GM18858 (cell line): Measurements from ENCODE around the gene ECHS1.
"Not testable (repeated sequence)": the region's sequence is repeated elsewhere in the genome, so short reads cannot be mapped to it uniquely, and the experiment has no call there.

ENCODE experiments used
- ATAC-seq: cut with Tn5 transposase; IDR thresholded peaks from one replicate; pipeline ENCODE4 v1.9.1; 2021; ENCODE audit not compliant: unreplicated experiment

ECHS1 gene

DNA sequence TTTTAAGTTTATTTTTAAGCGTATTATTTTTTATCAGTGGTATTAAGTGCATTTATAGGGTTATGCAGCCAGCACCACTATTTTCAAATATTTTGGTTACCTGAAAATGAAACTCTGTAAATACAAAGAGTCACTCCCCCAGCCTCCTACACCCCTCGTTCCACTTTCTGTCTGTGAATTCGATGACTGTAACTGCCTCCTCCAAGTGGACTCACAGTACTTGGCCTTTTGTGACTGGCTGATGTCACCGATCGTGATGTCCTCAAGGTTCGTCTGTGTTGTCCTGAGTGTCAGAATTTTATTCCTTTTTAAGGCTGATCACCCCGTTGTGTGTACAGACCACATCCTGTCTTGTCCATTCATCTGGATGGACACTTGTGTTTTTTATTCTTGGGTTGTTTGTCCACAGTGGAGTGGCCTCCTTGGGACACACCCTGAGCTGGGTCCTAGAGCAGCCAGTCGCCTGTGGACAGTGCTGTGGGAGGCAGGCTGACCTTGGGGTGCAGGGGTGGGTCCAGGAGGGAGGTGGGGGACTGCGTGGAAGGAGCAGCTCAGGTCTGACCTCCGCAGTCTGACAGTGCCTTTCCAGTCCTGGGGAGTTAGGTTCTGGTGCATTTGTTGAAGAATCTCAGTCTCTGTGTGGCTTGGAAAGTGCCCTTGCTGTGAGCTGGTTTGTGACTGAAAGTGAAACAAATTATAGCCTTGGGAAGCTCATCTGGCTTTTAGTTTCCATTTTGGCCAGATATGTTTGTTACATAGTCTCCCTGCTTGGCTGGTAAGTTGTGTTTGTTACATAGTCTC is 27.7 kb upstream of the ECHS1 start:
- peak; percentile 58 for ATAC-seq

DNA sequence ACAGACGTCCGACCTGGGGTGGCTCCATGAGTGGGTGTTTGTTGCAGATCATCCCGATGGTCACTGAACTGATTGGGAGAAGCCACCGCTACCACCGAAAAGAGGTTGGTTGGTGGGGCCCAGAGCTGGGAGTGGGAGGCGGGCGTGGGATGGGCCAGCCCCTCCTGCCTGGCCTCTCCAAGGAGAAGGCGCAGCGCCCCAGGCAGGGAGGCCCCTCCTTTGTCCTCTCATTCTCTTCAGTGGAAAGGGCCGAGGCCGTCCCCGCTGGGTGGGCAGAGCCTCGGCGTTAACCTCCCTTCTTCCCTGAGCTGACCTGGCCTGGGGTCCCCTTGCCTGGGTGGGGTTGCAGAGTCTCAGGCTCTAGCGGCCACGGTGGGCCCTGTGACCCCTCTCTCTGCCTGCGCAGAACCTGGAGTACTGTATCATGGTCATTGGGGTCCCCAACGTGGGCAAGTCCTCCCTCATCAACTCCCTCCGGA is 26.0 kb upstream of the ECHS1 start:
- no peak for ATAC-seq

DNA sequence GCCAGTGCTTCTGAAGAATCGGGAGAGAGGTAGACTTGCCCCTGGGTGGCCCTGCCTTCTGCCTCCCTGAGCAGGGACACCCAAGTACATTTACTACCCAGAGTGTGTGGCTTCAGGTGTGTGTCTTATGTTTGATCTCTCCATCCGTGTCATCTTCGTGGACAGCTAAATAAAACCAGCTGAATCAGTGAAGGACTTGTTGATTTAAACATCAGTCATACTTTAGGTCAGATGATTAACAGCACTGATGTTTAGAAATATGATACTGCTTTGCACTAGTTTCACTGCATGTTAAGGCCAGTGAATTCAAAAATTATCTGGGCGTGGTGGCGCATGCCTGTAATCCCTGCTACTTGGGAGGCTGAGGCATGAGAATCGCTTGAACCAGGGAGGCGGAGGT is 24.8 kb upstream of the ECHS1 start:
- ATAC-seq: no peak

DNA sequence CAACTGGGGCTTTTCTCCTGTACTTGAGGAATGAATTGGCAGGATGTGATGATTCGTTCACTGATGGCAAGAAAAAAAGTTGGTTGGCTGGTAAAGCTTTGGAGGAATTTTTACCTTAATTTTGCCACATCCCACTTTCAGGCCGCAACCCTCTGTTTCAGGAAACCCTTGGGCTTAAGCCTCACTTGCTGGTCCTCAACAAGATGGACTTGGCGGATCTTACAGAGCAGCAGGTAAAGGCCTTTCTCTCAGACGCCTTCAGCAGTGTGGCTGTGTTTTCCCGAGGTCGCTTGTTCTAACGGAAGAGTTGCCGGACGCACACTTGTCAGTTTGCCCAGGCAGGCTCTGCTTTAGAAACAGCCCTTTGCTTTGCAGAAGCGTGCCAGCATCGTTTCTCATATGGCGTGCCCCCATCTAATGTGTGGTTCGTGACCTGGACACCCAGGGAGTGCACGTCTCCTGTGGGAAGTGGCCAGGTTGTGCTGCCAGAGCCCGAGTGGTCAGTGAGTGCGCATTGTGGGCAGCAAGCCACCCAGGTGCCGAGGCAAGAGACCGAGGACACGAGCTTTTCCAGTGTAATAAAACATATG is 23.0 kb upstream of the ECHS1 start:
- ATAC-seq: no peak

DNA sequence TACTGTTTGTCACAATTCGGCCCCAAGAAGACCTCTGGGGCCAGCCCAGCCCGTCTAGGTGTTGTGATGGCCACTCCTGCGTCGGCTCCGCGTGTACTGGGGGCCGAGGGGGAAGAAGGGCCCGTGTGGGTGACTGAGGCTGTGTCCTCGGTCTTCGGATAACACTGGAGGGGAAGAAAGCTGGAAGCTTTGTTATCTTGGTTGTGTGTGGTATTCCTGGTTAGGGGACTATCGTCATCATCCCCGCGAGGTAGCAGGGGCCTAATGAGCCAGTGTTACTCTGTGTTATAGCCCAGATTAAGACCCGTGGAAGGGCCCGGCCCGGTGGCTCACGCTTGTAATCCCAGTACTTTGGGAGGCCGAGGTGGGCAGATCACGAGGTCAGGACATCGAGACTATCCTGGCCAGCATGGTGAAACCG is 21.7 kb upstream of the ECHS1 start:
- no peak for ATAC-seq

DNA sequence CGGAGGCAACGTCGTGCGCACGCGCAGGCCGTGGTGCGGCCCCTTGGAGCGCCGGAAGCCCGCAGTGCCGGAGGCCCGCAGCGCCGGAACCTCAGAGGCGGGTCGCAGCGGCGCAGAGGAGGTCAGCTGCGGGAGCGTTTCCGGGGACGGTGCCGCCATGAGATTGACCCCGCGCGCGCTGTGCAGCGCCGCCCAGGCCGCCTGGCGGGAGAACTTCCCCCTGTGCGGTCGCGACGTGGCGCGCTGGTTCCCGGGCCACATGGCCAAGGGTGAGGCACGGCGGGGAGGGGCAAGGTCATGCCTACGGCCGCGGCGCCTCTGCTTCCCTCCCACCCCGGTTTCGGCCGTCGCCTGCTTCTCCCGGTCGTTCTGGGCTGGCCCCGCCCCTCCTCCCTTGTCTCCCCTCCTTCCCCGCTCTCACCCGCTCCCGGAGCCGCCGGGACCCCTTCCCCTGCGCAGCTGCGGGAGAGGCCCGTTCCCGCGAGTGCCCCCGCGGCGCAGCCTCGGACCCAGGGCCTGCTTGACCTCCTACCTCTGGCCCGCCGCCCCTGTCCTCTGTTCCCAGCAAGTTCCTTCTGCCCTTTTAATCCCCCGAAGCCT is 21.0 kb upstream of the ECHS1 start, which contains the start of gene MTG1:
MTG1 (plus strand) TSS at position 94 of the 600 bp plus-strand sequence; CDS start at position 158, 64 bp downstream.
- peak; percentile 47 for ATAC-seq

DNA sequence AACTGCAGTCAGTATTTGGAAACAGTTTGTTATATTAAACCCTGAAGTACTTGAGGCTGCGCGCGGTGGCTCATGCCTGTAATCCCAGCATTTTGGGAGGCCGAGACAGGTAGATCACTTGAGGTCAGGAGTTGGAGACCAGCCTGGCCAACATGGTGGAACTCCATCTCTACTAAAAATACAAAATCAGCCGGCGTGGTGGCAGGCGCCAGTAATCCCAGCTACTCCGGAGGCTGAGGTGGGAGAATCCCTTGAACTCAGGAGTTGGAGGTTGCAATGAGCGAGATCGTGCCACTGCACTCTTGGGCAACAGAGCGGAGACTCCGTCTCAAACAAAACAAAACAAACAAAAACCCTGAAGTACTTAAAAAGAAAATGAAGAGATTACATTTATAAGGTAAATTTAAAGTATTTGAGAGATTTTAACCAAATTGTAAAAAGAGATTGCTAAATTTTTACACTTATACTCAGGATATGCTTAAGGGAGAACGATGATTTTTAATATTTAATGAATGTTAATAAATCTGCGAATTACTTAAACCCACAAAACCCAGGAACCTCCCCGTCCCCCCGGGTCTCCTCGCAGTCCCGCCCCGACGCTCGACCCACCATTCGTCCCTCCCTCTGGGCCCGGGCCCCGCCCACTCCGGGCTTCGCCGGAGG is 20.4 kb upstream of the ECHS1 start:
- no peak for ATAC-seq

DNA sequence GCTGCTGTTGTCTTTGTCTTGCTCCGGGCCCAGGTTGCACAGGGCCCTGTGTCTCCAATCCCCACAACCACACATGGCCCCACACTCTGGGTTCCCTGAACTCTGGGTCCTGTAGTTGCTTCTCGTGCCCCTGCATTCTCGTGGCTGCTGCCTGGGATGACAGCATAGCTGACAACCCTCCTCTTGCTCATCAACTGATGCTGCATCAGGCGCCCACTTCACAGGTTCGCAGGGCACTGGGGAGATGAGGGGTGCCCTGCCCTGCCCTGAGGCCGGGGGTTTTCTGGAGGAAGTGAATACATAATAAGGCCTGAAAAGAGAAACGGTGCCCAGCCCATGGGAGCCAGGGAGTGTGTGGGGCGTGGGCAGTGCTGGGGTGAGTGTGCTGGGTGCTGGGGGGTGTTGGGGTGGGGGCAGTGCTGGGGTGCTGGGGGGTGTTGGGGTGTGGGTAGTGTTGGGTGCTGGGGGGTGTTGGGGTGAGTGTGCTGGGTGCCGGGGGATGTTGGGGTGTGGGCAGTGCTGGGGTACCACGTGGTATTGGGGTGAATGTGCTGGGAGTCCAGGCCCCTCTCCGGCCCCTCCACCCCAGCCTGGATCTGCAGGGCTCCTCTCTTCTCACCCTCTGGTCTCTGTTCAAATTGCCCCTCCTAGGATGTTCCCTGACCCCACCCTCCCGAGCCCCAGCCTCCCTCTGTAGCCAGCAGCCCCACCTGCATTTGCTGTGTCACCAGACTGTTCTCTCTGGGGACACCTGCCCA is 18.8 kb upstream of the ECHS1 start:
- no peak for ATAC-seq

DNA sequence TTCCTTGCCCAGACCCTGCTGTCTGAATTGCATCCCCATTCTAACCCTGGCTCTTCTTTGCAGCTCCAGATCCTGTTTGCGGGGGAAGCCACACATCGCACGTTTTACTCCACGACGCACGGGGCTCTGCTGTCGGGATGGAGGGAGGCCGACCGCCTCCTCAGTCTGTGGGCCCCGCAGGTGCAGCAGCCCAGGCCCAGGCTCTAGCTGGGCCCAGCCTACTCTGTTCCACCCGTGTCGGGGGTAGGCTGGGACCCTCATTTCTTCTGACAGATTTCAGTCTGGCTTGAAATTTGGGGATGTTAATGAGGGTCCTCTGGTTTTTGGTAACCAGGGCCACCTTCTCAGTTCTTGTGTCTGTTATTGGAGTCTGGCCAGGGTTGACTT is 18.1 kb upstream of the ECHS1 start:
- ATAC-seq: no peak

DNA sequence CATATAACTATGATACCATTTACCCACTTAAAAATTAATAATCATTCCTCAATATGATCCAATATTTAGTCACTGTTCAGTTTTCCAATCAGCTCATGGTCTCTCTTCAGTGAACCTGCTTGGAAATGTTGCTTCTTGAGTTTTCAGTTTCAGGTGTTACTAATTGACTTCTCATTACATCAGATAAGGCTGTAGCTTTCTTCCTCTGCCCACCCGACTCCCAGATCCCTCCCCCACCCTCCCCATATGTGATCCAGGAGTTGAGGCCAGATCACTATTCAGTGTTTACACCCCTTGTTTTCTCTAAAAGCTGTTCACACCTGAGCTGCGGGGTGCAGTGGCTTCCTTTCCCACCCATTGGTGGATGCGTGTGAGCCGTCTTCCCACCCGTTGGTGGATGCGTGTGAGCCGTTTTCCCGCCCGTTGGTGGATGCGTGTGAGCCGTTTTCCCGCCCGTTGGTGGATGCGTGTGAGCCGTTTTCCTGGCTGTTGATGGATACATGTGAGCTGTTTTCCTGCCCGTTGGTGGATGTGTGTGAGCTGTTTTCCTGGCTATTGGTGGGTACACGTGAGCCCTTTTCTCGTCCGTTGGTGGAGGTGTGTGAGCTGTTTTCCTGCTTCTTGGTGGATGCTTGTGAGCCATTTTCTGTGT is 17.6 kb upstream of the ECHS1 start:
- ATAC-seq: no peak

DNA sequence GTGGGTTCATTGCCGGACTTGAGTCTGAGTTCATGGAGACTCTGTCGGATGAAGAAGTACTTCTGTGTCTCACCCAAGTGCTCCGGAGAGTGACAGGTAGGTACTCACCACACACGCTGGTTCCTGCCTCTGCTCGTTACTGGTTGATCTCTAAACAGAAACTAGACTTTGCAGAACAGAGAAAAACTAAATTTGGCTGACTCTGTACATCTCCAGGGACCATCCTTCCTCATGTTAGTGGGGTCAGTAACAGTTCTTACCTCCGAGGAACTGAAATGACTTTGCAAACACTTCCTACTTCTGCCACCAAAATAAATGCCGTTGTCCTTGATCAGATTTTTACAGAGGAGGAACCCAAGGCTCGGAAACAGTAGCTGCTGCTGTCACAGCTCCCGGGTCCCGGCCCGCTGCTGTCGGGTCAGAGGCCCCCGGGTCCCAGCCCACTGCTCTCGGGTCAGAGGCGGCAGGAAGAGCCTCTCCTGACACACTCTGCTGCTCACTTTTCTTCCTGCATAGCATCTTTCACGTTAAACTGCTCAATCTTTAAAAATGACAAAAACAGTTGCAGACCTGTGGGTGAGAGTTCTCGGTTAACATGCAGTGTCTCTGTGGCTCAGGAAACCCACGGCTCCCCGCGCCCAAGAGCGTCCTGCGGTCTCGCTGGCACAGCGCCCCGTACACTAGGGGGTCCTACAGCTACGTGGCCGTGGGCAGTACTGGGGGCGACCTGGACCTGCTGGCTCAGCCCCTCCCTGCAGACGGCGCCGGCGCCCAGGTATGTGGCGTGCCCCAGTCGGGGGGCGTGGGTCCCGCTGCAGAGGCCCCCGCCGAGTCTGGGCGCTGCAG is 16.0 kb upstream of the ECHS1 start:
- peak; percentile 83 for ATAC-seq

DNA sequence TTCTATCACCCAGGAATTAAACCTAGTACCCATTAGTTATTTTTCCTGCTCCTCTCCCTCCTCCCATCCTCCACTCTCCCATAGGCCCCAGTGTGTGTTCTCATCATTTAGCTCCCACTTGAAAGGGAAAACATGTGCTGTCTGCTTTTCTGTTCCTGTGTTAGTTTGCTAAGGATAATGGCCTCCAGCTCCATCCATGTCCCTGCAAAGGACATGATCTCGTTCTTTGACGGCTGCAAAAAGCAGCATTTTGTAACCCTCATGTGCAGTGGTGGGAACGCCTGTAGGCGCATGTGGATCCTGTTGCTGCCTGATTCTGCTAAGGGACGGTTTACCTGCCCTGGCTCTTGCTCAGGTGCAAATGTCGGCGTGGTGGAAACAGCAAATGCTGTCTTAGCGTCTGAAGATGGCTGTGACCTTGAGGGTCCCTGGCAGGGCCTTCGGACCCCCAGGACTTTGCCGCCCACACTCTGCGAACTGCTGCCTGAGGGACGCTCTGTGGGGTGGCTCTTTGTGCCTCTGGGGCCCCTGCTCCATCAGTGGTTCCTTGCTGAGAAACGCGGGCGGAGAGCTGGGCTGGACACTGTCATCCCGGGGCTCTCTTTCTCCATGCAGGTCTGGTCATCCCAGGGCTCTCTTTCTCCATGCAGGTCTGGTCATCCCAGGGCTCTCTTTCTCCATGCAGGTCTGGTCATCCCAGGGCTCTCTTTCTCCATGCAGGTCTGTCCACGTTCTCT is 15.2 kb upstream of the ECHS1 start:
- ATAC-seq: no peak

DNA sequence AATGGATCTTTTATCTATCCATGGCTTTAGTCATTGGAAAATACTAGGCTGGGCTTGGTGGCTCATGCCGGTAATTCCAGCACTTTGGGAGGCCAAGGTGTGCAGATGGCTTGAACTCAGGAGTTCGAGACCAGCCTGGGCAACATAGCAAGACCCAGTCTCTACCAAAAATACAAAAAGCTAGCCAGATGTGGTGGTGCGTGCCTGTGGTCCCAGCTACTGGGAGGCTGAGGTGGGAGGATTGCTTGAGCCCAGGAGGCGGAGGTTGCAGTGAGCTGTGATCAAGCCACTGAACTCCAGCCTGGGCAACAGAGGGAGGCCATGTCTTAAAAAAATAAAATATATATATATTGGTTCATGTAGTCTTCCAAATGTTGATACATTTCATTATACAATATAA is 13.8 kb upstream of the ECHS1 start:
- ATAC-seq: not testable (repeated sequence)

DNA sequence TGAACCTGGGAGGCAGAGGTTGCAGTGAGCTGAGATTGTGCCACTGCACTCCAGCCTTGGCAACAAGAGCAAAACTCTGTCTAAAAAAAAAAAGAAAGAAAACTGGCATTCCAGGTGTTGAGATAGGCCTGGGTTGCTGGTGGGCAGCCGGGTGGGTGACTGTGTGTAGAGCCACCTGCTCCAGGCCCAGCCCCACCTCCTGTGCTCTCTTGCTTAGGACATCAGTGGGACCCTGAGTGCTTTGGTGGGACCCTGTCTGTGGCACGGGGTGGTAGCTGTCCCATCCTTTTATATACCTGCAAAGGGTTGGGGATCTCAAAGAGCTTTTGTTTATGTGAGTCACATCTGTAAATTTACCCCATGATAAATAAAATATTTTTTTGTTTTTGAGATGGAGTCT is 12.1 kb upstream of the ECHS1 start:
- ATAC-seq: no peak

DNA sequence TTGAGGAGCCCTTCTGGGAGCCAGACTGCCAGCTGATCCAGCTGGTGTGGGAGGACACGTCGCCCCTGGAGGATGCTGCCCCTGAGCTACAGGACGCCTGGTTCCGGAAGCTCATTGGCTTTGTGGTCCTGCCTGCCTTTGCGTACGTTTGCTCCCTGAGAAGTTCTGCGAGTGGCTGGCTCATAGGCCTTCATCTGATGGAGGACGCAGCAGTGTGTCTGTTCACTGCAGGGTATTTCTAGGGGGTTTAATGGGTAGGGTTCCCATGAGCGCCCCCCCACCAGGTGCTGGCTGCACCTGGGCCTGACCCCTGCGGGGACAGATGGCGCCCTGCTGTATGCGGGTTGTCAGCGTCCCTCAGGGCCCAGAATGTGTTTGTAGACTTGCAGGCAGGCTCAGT is 10.9 kb upstream of the ECHS1 start:
- no peak for ATAC-seq

DNA sequence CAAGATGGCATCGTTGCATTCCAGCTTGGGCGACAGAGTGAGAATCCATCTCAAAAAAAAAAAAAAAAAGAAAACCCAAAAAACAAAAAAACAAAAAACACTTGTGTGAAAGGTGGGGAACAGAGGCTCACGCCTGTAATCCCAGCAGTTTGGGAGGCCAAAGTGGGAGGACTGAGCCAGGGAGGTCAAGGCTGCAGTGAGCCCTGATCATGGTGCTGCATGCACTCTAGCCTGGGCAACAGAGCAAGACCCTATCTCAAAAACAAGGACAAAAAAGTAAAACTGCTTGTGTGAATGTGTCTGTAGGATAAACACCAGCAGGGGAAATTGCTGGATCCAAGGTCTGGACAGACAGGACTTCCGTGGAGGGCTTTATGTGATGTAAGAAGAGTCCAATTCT is 10.4 kb upstream of the ECHS1 start:
- no peak for ATAC-seq

DNA sequence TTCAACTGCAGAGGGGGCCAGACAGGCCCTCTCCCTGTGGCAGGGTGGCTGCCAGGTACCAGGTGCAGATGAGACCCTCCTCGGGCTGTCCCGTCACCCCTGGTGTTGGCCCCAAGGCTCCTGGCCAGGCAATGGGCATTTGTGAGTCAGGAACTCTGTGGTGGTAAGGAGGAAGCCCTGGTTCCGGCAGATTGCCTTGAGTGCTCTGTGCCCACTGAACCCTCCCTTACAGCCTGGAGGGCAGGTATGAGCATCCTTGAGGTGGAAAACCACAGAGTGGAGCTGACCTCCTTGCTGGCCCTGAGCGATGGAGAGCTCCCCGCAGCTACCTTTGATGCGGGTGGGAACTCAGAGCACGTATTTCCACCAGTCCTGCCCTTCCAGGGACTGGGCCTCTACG is 7.9 kb upstream of the ECHS1 start:
- no peak for ATAC-seq

DNA sequence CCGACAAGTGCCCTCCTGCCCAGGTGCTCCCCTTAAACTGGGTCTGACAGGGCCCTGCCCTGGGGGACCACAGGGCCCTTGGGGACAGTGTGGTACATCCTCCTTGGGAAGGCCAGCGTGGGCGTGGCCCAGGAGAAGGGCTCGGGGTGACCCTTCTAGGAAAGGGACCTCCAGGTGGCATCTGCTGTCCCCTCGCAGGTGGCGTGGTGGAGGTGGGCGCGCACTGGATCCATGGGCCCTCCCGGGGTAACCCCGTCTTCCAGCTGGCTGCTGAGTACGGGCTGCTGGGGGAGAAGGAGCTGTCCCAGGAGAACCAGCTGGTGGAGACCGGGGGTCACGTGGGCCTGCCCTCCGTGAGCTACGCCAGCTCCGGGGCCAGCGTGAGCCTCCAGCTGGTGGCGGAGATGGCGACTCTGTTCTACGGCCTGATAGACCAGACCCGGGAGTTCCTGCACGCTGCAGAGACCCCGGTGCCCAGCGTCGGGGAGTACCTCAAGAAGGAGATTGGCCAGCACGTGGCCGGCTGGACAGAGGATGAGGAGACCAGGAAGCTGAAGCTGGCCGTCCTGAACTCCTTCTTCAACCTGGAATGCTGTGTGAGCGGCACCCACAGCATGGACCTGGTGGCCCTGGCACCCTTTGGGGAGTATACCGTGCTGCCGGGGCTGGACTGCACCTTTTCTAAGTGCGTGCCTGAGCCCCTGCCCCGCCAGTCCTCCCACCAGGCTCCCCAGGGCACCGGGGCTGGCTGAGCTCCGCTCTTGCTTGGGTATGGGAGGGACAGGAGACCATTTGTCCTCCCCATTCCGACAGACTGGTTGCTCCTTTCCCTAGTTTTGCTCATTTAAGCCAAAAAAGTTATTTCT is 6.9 kb upstream of the ECHS1 start:
- ATAC-seq: no peak
